Heart right ventricle (tissue), 16 donors: ENCODE results near the gene COLEC12. TPM values are rescaled to one million over a fixed set of nuclear protein-coding genes. Genes with fewer than 3 reads are reported as not detected.

Experiments used
- ATAC-seq, 8 donors: fragments of 200-7000 bp; cut with Tn5 transposase; one replicate each; pipeline ENCODE4 v1.9.1; 2020; ENCODE audit warnings: mild to moderate bottlenecking in 8 of 8, moderate library complexity in 8 of 8, moderate number of reproducible peaks in 1 of 8
- DNase-seq, 2 donors: peaks; one replicate each; pipeline ENCODE4 v3.0.0-alpha.2; 2020
- H3K27ac ChIP-seq, 10 donors: fragments of 200-600 bp; sonication (generic) in 2 of 10; one replicate each; pipeline versions ENCODE4 v1.5.0 to v1.8.0; 2020 to 2022; ENCODE audit warnings: mild to moderate bottlenecking in 3 of 10
- H3K27me3 ChIP-seq, 7 donors: fragments of 200-600 bp; one replicate each; pipeline ENCODE4 v1.8.0; 2021 to 2022; ENCODE audit warnings: mild to moderate bottlenecking in 2 of 7
- H3K36me3 ChIP-seq, 9 donors: fragments of 200-600 bp; sonication (generic) in 1 of 9; one replicate each; pipeline versions ENCODE4 v1.5.0 to v1.8.0; 2020 to 2022; ENCODE audit warnings: mild to moderate bottlenecking in 2 of 9
- H3K4me1 ChIP-seq, 9 donors: fragments of 200-600 bp; sonication (generic) in 1 of 9; one replicate each; pipeline versions ENCODE4 v1.5.0 to v1.8.0; 2020 to 2022; ENCODE audit warnings: mild to moderate bottlenecking in 4 of 9
- H3K4me3 ChIP-seq, 10 donors: fragments of 200-600 bp; sonication (generic) in 2 of 10; one replicate each; pipeline versions ENCODE4 v1.5.0 to v1.8.0; 2020 to 2022; ENCODE audit warnings: mild to moderate bottlenecking in 7 of 10, moderate library complexity in 2 of 10
- H3K9me3 ChIP-seq, 11 donors: fragments of 200-600 bp in 10 of 11; sonication (generic) in 2 of 11; one replicate each; pipeline versions ENCODE4 v1.5.0 to v1.8.0; 2013 to 2022; ENCODE audit warnings: mild to moderate bottlenecking in 2 of 11, control low read depth in 1 of 11, moderate library complexity in 1 of 11
- WGBS, 2 donors: extraction: QIAGEN DNeasy Blood & Tissue Kit; methylation state at CpG; one replicate each; pipeline ENCODE4 v1.1.7; 2013; ENCODE audit warnings: inconsistent platforms in 1 of 2; 5-methylcytosine and 5-hydroxymethylcytosine counted together
- intact Hi-C, 10 donors: fragments of 100-400 bp; cut with DNase I; formaldehyde crosslinking; loops; one replicate each; pipeline versions ENCODE4 v1.11.1 to v1.14.2; 2022
- polyA plus RNA-seq, 2 donors: library from polyadenylated mRNA; stranded (reverse); fragments of 200-250 nt; gene quantifications; one replicate each; pipeline ENCODE4 v1.2.3, GENCODE V29; 2013
- total RNA-seq, 10 donors: library from RNA; stranded (reverse); fragmentation: NEBNext Ultra II Directional in 3 of 10; extraction: Animal tissue kit (Norgen Biotek cat#: 25700) in 3 of 10; gene quantifications; one replicate each; pipeline versions ENCODE4 v1.2.1 to v1.2.4, GENCODE V29; 2021 to 2023
- TF ChIP-seq, protein P1 (sequence below), 9 donors: fragments of 200-600 bp; sonication (generic) in 2 of 9; IDR thresholded peaks; one replicate each; pipeline versions ENCODE4 v1.5.0 to v1.8.0; 2021 to 2022; ENCODE audit warnings: antibody characterized with exemption in 9 of 9, mild to moderate bottlenecking in 5 of 9, moderate library complexity in 1 of 9
- donor health status: Arrhythmogenic right ventricular cardiomyopathy.
- donor health status: ischemic (EF 13 %, LVEDD 7.1; RV severe dilation, severe dysfunction).
- donor health status: healthy with polysubstance abuse.
- donor health status: DM: no; HTN: yes; CAD: no.
- donor health status: DM: no; HTN: no; CAD: no.
- donor health status: ischemic (EF 25% LVEDD 6.9; RV normal size, moderate dysfunction).
- donor health status: ischemic (EF 25% LVEDD 5.7; RV mildly dilated, moderate dysfunction).
- donor health status: healthy.
- donor health status: DM: yes; HTN: yes; CAD: no.
- donor health status: Ischemic cardiomyopathy.
- donor health status: ischemic (EF 35%, LVEDD 5.7; RV mildly dilated, moderate dysfunction).
- donor health status: nonischemic (EF 11% LVEDD 7.7; RV severe dilation, severe dysfunction).
- donor health status: DM: yes; HTN: yes; CAD: no.
- donor health status: PGD.
- donor health status: ischemic (EF 29% LVEDD 5.4; RV normal size, mild dysfunction).
- donor health status: nonischemic (EF 23%, LVEDD 6.1; RV moderate dilation, normal function).

COLEC12 gene
- total and polyA plus RNA-seq, 12 donors: 2.8 to 15.4 (median 6.2) TPM

DNA sequence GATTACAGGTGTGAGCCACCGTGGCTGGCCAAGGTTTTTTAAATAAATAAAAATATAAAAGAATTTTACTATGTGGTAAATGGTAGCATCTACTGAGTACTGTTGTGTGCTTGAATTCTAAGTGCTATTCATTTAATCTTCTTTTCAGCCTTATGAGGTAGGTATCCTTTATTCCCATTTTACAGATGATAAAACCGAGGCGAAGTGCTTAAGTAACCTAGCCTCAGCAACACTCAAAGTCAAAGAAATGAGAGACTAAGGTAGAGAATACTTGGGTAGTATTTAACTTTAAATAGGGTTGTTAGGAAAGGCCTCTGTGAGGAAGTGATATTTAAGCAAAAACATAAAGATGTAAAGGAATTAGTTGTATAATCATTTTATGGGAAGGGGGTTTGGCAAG is 227.0 kb downstream of the COLEC12 start:
- TF ChIP-seq, protein P1, sequence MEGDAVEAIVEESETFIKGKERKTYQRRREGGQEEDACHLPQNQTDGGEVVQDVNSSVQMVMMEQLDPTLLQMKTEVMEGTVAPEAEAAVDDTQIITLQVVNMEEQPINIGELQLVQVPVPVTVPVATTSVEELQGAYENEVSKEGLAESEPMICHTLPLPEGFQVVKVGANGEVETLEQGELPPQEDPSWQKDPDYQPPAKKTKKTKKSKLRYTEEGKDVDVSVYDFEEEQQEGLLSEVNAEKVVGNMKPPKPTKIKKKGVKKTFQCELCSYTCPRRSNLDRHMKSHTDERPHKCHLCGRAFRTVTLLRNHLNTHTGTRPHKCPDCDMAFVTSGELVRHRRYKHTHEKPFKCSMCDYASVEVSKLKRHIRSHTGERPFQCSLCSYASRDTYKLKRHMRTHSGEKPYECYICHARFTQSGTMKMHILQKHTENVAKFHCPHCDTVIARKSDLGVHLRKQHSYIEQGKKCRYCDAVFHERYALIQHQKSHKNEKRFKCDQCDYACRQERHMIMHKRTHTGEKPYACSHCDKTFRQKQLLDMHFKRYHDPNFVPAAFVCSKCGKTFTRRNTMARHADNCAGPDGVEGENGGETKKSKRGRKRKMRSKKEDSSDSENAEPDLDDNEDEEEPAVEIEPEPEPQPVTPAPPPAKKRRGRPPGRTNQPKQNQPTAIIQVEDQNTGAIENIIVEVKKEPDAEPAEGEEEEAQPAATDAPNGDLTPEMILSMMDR (IDR thresholded peaks at IDR 0.05): no peak
- DNase-seq (no peak), ATAC-seq (no peak)
- Histone ChIP-seq H3K36me3 (no peaks in the 10 kb centered on the region), H3K4me3 (no peak overlapping the region), H3K27me3 (no peaks in the 10 kb centered on the region), H3K9me3 (peaks cover 0 to 10% (median 4%) of the 10 kb centered on the region in 11 donors), H3K27ac (no peak overlapping the region), H3K4me1 (peaks cover 0 to 12% (median 10%) of the 10 kb centered on the region in 9 donors)
- 93 to 95% methylated on average over 3 of the region's 3 CpGs for WGBS, 2 donors
- intact Hi-C loops: loop anchor here in 2 of 10 donors (10.0 kb wide), 2 partner anchors 541 to 561 kb away; partner anchors contain the start of gene YES1 (in 1 of the 2)

DNA sequence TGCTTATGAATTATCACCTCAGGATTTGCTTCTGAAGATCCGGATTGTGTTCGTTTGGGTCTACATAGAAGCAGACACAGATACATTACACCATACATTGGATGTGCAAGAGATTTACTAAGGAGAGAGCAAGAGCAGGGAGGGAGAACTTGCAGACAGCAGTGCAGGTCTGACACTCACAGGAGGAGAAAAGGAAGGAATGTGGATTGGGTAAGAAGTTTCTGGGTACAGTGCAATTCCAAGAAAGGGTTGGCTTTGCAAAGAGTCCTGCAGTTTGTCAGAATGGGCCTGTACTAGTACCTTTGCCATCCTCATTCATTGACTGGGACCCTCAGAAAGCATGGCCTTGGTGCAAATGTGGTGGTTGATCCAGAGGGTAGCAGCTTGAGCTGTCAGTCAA is 227.9 kb downstream of the COLEC12 start:
- H3K4me3 ChIP-seq: no peak overlapping the region
- H3K27ac ChIP-seq: no peak overlapping the region
- WGBS, 2 donors: 90 to 92% methylated on average over 2 of the region's 2 CpGs
- H3K4me1 ChIP-seq: peaks cover 0 to 14% (median 10%) of the 10 kb centered on the region in 9 donors
- no peaks in the 10 kb centered on the region for H3K36me3 ChIP-seq
- DNase-seq (no peak), ATAC-seq (no peak)
- peaks cover 0 to under 1% (median 0%) of the 10 kb centered on the region in 11 donors for H3K9me3 ChIP-seq
- intact Hi-C loops: loop anchor here in 2 of 10 donors (10.0 kb wide), 2 partner anchors 542 to 562 kb away; partner anchors contain the start of gene YES1 (in 1 of the 2)
- TF ChIP-seq, protein P1 (IDR thresholded peaks at IDR 0.05): no peak
- H3K27me3 ChIP-seq: no peaks in the 10 kb centered on the region

DNA sequence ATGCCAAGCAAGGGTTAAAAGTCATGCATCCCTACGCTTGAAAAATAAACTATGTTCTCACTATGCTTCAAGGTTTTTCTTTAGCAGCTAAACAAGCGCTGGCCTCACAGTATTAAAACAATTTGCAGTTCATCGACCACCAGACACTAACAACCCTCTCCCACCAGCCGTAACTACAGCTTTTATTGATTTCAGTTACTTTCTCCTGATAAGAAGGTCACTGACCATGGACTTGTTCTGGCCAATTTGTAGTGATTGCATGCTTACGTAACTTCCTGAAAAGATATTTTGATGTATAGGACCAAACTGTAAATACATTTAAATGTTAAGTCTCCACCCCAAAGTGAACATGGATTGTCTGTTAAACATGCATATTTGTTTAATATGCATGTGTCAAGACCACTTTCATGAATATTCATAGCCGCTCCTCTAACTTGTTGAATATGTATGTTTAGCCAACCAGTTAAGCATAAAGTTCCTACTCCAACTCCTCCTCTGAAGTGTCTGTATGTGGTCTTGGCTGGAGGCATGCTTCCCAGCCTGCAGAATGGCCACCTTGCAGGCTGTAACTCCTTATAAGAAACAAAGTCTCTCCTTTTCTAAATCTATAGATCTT is 230.9 kb downstream of the COLEC12 start:
- ATAC-seq (no peak), DNase-seq (no peak)
- TF ChIP-seq, protein P1 (IDR thresholded peaks at IDR 0.05): no peak
- Histone ChIP-seq H3K4me1 (peaks cover 0 to 27% (median 25%) of the 10 kb centered on the region in 9 donors), H3K27ac (no peak overlapping the region), H3K27me3 (no peaks in the 10 kb centered on the region), H3K9me3 (no peaks in the 10 kb centered on the region), H3K36me3 (peaks cover 0 to 12% (median 3%) of the 10 kb centered on the region in 9 donors), H3K4me3 (peak overlapping the region in 1 of 10 donors; percentile 93)
- intact Hi-C loops: loop anchor here in 3 of 10 donors (5.0 to 10.0 kb wide), 3 partner anchors 545 to 565 kb away; partner anchors contain the start of gene YES1 (in 1 of the 3)
- WGBS, 2 donors: 84 to 86% methylated on average over 6 of the region's 6 CpGs

DNA sequence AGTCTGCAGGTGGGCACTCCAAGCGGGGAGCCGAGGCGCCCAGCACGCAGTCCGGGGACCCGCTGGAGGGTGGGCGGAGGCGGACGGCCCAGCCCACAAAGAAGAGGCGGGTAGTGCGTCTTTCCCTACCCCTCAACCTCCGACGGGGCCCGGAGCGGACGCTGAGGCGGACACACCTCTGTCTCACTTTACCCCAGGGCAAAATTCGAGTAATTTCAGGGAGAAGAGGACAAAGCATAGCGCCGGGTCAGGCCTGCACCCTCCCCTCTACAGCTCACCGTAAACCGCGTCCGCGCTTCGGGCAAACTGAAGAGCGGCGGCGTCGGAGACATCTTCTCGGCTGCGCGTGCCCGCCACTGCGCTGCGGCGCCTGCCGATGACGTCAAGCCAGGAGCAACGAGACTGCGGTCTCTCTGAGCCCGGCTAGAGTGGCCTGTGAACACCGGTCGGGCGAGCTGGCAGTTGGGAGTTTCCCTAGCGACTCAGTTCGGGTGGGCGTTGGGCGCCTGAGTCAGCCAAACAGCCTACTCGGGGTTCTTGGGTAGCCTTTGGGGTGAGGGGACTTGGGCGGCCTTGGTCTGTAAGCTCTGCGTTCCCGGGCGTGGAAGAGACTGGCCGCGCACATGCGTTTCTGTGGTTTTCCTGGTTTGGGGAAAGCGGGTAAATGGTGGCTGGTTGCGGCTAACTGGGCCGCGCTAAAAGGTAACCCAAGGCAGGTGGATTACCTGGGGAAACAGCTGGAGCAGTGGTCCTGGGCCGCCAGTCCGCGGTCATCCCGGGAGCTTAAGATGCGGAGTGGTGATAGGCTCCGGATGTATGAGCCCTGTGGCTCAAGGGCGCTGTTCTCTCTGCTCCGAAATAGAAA is 232.6 kb downstream of the COLEC12 start, which contains the start of gene THOC1:
TSS of gene THOC1 (minus strand) at position 360 of the 865 bp plus-strand sequence. CDS start at position 332, 28 bp downstream.
- 0% methylated on average over 69 of the region's 69 CpGs for WGBS, 2 donors
- H3K4me1 ChIP-seq: peaks cover 0 to 27% (median 25%) of the 10 kb centered on the region in 9 donors
- intact Hi-C loops: loop anchor here in 1 of 10 donors (5.0 kb wide), 1 partner anchor 564 kb away; no protein-coding TSS in a partner anchor
- DNase-seq: peak; percentile 91 to 93
- no peaks in the 10 kb centered on the region for H3K27me3 ChIP-seq
- H3K4me3 ChIP-seq: peak within 1 kb of the TSS; percentile 73 to 93 (median 84)
- H3K9me3 ChIP-seq: no peaks in the 10 kb centered on the region
- TF ChIP-seq, protein P1 (IDR thresholded peaks at IDR 0.05): no peak
- H3K27ac ChIP-seq: peak within 1 kb of the TSS; percentile 50 to 96 (median 90)
- H3K36me3 ChIP-seq: peaks cover 0 to 28% (median 18%) of the 10 kb centered on the region in 9 donors
- ATAC-seq: peak; percentile 97 to 99 (median 98)
